ENCODE measurements around the gene ADAMTS17.

The ADAMTS17 gene

DNA sequence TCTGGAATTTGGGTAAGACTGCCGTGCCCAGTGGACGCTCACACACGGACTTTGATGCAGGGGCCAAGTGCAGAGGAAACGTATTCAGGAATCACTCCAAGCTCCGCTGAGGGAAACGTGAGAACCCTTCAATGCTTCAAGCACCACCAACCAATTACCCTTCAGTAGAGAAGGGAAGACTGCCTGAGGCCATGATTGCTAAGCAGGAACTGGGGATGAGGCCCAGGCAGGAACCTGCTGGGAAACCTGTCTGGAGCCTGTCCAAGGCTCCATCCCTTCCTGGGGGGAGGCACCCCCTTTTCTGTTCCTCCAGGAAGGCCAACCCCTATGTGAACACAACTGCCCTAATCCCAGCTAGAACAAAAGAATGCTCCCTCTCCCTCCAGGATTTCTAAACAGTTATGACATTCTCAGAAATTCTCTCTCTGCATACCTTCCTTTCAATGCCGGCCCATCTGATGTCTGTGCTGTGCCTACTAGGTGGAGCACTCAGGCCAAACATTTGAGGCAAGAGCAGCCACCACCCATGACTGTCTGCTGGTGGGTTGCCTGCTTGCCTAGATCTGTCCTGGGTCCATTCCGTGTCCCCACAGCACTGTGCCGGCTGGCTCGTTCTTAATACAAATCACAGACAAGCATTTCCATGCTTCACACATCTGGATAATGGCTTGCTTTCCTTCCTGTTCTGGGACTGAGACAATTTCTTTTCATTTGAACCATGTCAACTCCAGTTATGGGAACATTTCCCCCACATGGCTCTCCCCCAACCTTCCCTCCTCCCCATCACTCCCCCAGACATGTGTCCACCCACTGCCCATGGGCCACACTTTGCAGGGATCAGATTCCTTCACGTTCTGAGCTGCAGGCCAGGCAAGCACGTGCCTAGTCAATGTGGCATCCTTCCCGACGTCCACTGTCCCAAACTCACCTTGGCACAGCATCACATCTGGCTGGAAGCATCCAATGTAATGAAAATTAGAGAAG, 149.4 kb downstream of the ADAMTS17 start:
- no peak for DNase-seq

DNA sequence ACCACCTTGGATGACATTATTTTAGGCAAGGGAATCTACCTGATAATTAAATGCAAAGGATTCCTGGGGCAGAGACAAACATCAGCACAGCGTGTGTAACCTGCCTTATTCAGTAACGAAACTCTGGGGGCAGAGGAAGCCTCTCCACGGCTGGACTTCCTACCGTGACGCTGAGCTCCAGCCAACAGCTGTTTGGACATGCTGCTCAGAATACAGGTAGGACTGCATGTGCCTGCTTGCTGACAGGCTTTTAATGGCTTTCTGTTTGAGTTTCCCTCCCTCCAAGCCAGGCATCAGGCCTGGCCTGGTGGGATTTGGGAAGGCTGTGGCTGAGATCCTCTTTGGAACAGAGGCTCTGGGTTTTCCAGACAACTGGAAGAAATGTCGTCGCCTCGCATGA, 150.6 kb downstream of the ADAMTS17 start:
- DNase-seq, result no peak

DNA sequence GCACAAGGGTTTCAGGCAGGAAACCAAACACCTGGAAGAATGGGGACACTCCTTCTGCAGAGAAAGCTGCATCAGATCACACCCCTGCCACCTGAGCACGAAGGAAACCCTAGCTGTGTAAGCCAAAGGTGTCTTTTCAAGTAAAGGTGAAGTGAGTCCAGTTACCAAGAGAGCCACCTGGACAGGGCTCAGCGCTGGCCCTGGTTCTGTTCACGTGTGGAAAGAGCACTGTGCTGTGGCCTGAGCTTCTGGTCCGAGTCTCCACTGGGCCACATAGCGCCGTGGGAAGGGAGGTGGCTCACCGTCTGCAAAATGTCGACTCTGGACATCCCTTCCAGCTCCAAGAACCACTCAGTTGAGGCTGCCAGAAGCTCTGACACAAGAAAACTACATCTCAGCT, 151.1 kb downstream of the ADAMTS17 start:
- DNase-seq, result no peak

DNA sequence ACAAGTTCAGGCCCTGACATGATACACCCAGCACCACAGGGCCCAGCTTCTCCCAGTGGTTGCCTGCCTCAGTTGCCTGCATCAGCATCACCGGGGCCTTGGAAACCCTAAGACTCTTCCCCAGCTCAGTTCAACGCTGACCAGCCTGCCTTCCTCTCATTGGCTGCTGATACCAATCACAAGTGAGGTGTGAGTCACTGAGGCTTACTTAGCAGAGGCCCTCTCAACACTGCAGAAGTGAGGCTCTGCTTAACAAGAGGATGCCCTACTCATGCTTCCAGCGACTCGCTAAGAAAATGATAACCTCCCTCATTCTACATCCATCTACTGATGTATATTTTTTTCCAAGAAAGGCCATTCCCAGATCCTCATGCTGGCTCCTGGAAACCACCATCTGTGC, 151.9 kb downstream of the ADAMTS17 start:
- no peak for DNase-seq

DNA sequence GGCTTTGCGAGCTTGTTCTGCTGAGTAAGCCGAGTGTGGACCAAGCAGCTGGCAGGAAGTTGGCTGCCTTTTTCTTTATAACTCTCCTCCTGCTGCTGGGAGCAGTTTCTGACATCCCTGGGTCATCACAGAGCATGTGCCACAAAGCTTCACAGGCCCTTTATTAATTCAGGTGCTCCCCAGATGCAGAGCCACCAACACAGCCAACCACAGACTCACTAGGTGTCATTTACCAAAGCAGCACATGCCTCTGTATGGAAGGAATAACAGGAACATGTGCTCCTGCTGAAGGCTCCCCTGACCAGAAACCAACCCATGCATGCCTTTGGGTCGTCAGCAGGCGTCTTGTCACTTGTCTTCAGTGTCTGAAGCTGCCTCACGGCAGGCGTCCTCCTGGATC, 152.5 kb downstream of the ADAMTS17 start:
- DNase-seq, result no peak

DNA sequence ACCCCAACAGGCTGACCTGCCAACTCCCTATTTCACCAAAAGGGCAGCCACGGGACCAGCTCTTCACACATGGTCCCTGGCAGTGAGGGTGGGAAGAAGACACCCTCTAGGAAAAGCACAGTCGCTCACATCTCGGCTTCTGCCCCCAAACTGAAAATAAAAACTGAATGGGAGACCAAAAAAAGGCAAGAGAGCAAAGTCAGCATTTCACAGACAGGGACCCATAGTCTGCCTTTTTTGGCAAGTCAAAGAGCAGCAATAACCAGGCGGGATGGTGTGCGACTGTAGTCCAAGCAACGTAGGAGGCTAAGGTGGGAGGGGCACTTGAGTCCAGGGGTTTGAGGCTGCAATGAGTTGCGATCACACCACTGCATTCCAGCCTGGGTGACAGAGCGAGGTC, 154.1 kb downstream of the ADAMTS17 start:
- no peak for DNase-seq

DNA sequence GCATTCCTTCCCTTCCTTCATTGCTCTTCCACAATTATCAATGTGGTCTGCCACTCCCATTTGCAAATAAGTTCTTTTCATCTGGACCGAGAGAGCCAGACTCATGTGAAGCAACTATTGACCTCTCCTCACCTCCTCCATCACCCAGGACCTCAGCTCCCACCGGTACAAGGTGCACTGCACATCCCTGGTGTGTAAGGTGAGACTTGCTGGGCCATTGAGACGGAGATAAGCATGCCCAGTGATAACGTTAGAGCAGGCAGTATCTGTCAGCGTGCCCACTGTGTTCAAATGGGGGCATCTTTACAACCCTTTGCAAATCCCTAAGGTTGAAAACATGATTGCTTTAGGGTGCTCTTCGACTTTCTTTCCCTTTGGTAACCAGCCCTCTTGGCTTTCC, 154.8 kb downstream of the ADAMTS17 start:
- no peak for DNase-seq

DNA sequence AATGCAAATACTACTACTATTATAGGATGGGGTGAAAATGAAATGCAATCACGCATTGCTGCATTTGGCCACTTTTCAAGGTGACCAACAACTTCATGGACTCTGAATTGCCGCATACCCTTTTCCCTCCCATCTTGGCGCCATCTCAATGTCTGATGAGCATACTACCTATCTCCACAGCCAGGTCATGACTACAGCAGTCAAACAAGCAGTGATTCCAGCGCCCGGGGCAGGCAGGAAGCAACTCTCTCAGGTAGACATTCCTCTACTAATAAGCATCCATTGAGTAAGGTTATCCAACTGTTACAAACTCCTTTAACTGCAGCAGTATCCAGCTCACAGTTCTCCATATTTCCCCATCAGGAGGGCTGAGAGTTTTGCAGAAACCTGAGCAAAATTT, 155.4 kb downstream of the ADAMTS17 start:
- no peak for DNase-seq

DNA sequence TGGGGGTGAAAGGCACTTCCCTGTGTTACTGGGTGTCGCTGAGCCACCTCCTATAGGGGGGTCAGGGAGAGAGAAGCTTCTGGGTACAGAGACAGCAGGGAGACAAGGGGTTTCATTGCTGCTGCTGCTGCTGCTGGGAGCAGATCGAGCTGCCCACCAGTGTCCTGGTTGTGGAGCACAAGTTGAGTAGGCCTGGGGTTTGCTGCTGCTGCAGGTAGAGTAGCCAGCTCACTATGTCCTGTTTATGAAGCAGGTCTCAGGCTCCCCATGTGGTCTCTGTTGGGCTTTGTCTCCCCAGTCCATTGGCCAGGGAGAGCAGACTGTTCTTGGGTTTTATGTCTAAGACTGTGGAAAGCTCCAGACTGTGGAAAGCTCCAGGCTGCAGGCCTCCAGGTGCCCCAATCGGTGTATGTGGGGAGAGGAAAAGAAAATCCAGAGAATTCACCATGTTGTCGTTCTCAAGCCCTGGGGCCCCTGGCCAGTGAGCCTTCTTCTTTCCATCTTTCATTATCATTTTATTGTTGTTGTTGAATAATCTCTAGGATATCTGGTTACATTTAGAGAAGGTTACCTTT, 157.8 kb downstream of the ADAMTS17 start:
- DNase-seq, result no peak

DNA sequence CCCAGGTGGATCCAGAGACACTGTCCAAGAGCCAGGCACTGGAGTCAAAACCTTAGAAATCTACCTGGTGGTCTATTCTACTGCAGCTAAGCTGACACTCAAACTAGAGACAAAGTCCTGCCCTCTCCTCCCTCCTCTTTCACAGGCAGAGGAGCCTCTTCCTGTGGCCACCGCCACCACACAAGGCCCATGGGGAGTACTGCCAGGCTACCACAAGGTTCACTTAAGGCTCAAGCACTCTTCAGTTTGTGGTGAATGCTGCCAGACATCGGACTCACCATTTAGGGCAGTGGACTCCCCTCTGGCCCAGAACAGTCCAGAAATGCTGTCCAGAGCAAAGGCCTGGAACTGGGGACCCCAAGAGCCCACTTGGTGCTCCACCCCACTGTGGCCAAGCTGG, 160.9 kb downstream of the ADAMTS17 start:
- no peak for DNase-seq

DNA sequence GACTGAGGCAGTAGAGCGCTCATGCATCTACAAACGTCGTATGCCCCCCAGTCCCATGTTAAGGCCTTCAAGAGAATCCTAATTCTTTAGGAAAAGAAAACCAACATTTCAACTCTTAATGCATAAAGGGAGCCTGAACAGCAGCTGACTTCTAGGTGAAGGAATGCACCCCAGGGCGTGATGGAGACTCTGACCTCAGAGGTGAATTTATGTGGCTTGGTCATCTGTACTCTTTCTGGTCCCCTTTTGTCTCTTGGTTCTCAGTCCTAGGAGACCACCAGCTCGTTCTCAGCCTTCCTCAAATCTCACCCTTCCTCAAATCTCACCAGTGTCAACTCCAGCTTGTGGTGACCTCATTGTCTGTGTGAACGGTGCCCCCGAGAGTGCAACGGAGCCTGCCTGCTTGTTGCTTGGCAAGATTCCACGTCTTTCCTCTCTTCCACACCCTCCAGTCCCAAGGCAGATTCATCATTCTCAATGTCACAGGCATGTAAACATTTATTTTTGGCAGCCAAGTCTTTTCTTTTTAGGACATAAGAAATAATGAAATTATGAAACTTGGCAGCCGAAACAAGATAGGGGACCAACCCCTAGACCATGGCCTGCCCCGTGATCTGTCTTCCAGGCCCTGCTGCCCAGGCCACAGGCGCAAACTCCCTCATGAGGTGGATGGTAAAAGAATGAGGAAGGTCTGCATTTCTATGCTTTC, 166.2 kb downstream of the ADAMTS17 start:
- DNase-seq, result no peak

DNA sequence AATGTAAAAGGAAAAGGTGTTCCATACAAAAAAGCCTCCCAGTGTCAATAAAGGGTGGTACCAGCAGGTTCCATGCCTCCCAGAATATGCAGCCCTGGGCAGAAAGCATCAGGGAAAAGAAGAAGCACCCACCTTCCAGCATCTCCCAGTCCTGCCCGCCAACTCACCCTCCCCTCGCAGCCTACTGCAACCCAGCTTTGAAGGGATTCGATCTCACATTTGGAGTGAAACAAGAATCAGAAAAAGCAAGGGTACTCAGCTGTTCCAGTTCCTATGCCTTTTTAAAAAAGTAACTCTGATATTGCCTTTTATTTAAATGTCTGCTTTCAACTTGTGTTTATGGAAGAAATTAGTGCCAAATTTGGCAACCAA, 166.9 kb downstream of the ADAMTS17 start:
- no peak for DNase-seq

DNA sequence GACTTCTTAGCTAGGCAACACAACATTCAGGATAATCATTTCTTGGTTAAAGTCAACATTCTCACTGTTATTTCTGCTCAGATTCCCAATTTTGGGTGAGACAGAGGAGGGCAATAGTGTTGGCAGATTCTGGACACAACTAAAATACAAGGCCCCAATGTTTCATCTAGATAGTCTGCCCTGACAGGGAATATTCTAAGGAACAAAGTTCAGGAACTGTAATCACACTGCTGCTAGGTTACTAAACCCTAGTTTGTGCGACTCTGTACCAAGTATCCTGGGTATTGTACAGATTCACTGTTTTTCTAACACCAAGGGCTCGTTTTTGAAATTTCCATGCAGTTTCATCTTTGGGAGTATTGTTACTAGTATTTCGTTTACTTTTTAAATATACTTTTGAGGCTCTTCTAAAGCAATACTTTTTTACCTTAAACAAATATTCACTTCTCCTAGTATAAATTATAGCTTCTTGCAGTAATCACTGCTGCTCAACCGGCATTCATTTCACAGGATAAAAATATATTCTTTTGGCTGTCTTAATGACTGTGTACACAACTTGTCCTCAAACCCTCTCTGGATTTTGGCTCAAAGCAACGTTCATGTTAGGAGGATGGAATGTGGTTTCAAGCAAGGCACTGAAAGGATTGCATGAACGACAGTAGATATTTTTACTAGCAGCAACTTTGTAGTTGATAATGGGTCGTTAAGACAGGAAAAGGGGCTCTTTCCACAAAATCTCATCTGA, 167.4 kb downstream of the ADAMTS17 start:
- DNase-seq, result no peak

DNA sequence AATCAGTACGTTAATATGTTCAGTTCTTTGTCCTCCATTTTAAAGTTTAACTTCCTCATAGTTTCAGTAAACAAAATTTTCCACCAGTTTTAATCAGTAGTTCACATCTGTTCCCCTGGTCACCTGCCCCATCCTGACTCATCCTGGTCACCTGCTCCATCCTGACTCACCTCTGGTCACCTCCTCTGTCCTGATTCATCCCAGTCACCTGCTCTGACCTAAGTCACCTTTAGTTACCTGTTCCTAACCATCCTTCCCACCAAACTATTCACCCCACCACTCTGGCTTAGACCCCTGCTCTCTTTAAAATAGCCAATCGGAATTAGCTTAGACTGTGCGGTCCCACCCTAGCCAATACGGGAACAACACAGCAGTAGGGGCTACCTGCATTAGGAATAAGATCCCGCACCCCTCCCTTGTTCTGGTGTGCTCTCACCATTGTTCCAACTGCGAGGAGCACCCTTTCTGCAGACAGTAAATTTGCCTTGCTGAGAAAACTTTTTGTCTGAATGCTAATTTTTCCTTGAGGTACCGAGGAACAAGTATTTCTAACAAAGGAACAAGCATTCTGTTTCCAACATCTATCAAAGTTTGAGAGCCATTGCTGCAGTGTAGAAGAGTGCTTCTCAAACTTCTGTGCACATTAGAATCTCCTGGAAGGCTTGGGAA, 169.3 kb downstream of the ADAMTS17 start:
- no peak for DNase-seq

DNA sequence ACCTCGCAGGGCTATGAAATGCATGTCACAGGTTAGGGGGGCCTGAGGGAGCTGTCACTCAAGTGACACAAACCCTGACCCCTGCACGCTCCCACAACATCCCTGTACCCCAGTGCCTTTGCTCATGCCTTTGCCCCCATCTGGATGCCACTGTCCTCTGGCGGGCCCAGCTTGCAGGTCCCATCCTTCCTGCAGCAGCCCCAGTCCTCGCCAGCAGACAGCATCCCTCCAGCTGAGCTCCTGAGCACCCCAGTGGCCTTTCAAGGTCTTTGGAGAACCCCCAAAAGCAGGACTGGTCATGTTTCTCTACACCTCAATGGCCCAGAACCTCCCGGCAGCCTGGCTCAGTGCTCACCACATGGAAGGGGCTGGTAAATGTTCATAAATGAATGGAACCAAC, 170.4 kb downstream of the ADAMTS17 start:
- DNase-seq, result no peak

DNA sequence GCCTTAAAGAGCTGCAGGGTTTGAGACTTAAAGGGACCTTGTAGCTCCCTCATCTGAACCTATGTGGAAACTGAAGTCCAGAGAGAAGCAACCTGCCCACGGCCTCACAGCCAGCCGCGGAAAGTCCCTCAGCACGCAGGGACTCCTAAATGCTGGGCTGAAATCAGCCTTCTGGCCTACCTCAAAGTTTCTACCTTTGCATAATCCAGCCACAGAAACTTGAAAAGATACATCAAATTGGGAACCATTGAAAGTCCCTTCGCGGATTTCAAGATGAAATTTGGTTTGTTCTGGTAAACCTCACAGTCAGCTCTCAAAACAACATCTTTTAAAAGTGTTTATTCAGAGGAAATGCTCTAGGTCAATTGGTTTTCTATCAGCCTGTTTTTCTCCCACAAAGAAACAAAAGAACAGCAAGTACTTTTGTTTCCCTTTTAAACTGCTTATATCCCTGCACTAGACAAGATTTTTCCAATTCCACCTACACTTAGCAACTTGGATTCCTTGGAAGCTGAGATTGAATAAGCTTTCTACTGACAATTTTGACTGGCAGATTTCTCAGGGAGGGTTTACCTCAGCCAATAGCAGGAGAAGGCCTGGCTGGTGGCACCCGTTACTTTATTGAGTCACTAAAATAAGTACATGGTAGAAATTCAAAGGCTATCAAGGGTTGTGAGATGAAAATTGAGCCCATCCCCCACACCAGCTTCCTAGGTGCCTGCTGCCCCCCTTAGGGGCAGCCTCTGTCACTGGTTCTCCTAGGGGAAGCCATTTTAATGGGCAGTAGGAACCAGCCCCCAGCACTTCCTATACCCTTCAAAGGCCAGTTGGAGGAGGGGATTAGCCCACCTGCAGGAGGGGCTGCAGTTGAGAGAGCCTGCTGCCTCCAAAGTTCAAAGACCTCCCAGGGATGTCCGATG, 171.2 kb downstream of the ADAMTS17 start:
- no peak for DNase-seq

DNA sequence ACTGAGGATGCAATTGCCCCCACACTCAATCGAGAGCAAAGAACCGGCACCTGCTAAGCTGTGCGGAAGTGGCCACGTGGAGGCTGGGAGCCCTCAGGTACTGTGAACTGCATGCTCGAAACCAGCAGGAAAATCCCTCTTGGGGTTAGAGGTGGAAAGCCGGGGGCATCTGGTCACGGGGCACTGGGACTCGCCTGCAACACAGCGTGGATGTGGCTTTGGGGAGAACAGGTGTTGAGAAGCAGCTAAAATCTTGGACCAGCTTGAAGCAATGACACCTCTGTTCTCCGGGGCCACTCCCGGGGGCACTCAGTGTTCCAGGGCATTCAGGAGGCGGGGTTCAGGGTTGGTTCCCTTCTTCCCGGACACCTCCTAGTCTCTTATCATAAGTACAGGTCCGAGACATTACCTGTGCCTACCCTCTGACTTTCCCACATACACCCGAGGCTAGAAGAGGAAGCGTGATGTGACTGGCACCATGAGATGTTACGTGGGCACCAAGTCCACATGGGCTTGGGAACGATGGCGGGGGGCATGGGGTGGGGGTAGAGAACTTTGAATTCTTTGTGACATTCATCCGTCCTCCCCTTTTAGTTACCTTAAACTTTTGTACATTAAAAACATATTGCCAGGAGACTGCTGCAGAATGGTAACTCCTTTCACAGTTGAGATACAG, 172.0 kb downstream of the ADAMTS17 start:
- DNase-seq, result no peak

DNA sequence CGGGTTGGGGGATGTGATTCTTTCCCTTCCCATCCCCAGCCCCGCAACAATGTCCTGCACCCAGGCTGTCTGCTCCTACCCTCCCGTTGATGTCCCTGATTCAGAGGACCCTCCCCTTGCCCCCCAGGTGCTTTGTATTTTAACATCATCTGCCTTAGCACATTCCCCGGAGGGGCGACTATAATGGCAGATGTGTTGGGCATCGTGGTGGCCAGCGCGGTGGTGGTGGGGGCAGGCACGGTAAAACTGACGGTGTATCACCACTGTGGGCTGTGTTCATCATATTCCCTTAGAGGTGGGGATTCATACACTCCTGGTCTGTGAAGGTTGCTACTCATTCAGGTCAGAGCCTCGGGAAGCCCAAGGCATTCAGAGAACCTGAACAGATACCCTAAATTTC, 173.0 kb downstream of the ADAMTS17 start:
- DNase-seq, result no peak

DNA sequence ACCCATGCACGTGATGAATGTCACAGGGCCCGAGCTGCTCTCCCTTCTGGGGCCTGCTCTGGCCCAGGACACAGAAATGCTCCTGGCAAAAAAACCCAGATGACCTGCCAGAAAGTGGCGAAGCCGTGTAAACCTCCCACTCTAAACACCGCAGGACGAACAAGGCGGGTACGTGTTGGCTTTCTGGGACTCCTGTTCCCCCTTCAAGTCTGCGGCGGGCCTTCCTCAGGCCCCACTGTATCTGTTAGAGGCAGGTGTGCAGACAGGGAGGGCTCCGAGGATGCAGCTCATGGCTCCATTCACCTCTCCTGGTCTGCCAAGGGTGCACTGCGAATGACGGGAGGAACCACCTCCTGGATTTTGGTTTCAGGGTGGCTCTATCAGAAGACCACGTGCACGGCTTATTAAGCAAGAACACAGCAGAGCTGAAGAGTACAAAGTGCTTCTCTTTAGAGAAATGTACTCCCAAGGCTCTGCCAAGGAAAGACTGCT, 173.8 kb downstream of the ADAMTS17 start:
- DNase-seq, result no peak

DNA sequence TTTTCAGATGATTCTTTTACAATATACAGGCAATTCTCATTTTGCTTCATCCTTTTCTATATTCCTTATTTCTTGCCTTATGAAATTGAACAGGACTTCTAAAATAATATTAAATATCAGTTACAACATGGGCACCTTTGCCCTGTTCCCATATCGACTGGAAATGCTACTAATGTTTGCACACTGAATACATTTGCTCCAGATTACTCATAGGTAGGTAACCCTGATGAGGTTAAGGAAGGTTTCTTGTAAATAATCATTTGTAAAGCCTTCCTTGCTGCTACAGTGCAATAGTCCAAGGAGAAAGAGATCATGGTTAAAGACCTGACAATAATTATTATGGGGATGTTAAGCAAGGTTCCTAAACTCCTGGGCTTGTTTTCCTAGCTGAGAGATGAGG, 175.5 kb downstream of the ADAMTS17 start:
- DNase-seq, result no peak

DNA sequence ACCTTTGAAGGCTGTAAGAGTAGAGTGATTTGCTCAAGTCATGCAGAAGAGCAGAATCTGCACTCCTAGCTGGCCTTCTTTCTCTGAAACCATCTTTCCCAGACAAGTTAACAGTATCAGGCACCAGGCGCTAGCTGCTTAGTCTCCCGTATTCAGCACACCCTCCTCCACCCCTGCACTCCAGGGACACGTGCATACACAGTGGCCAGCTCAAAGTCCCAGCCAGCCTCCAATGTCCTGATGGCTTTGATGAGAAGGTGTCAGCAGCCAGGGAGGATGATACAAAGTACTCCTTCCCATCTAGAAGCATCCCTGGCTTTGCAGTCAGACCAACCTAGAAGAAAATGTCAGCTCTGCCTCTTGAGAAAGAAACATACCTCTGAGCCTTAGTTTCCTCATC, 177.8 kb downstream of the ADAMTS17 start:
- no peak for DNase-seq

Data from NCI-H526 (cell line).